ENCODE results near the gene ATP10B.

Gene ATP10B

DNA sequence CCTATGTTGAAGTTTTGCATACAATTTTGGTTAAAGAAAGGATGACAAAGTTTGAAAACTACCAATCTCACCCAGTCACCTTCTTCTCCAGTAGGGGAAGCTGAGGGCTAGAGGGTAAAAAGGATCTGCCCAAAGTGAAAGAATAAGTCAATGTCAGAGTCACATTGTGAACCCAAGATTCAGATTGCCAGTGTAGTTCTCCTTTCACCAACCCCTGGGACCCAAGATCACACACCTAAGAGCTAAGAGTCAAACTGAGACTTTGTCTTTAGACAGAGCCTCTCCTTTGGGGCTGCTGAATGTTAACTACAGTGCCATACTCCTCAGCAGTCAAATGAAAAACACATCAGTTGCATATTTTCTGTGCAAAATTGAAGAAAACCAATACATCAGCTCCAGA, 210.6 kb downstream of the ATP10B start:
- DNase-seq (ENCODE audit: extremely low read depth in 1 of 2, low read depth in 1 of 2) = no peak

- DNase-seq (ENCODE audit: extremely low read depth in 1 of 2, low read depth in 1 of 2) = no peak
These were observed 211.6 kb downstream of the ATP10B start for GRCh38 chr5:160640406-160640805.

- DNase-seq (ENCODE audit: extremely low read depth in 1 of 2, low read depth in 1 of 2) = no peak
These were observed 213.8 kb downstream of the ATP10B start for GRCh38 chr5:160638161-160638742.

- no peak for DNase-seq (ENCODE audit: extremely low read depth in 1 of 2, low read depth in 1 of 2)
These were observed 214.5 kb downstream of the ATP10B start for GRCh38 chr5:160637357-160638090.

- DNase-seq (ENCODE audit: extremely low read depth in 1 of 2, low read depth in 1 of 2) = no peak
These were observed 216.3 kb downstream of the ATP10B start for GRCh38 chr5:160635663-160636062.

DNA sequence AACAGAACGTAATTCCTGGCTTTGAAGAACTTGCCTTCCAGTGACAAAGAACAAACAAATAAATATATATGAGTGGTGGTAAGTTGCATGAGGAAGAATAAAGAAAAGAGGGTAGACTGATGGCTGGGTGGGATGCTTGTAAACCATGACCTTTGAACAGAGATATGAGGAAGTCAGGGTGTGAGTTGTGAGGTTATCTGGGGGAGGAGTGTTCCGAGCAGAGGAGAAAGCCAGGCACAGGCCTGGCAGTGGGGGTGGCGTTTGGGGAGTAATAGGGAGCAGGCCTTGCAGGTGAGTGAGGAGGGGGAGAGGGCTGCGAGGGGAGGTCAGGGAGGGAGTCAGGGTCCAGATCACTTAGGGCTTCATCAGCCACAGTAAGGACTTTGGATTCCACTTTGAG, 217.0 kb downstream of the ATP10B start:
- DNase-seq (ENCODE audit: extremely low read depth in 1 of 2, low read depth in 1 of 2) = no peak

DNA sequence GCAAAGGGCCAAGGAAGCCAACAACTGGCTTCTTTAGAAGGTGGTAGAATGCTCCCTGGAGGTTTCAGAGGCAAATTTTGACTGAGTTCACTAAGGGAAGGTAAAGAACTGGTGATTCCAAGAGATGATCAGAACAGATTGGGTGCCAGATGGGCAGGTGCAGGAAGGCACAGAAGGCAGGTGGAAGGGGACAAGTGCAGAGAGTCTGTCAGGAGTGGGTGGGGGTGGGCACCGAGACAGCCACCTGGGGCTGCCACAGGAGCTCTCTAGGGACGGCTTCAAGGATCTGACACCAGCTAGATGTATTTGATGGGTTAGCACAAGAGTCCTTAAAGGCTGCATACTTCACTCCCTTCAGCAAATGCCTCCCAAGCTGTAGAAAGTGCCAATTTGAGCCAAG, 223.0 kb downstream of the ATP10B start:
- DNase-seq (ENCODE audit: extremely low read depth in 1 of 2, low read depth in 1 of 2) = no peak

DNA sequence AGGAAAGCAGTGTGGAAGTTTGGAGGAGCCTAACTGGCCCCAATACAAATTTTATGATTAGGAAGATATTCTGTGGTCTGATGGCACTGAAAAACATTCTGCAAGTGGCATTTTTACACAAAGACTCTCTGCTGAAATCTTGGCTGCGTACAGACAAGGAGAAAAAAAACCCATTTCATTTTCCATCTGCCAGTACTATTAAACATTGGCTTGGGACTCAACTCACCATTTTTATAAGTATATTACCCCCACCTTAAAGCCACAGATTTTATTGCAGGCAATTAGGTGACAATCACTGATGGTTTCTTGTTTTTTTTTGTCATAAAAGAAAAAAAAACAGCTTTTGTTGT, 223.4 kb downstream of the ATP10B start:
- DNase-seq (ENCODE audit: extremely low read depth in 1 of 2, low read depth in 1 of 2) = no peak

DNA sequence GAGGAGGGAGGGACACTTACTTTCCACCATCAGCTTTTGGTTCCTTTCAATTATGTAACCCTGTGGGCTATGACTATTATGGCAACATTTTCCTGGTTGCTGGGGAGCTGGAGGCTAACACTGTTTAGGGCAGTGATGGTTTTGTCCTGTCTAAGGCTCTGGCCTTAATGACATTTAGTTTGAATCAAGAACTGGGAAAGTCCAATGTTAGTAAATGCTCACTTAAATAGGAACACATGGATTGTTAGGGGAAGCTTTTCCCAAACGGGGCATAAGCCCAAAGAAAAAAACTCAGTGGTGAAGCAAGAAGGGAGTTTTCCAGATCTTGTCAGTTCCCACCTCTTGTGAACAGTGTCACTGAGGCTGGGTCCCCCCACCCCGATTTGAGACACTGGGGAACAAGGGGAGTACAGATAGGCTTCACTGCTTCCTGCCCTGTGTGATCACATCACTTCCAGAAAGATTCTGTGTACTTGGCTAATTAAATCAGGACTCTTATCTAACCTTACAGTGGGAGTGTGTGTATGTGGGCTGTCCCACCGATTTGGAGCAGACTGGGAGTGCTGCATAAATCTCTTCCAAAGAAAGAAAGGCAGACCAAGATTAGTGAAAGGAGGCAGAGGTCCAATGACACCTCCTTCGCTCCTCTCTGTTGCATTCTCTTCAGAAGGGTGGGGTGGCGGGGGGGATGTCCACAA, 223.9 kb downstream of the ATP10B start:
- no peak for DNase-seq (ENCODE audit: extremely low read depth in 1 of 2, low read depth in 1 of 2)

DNA sequence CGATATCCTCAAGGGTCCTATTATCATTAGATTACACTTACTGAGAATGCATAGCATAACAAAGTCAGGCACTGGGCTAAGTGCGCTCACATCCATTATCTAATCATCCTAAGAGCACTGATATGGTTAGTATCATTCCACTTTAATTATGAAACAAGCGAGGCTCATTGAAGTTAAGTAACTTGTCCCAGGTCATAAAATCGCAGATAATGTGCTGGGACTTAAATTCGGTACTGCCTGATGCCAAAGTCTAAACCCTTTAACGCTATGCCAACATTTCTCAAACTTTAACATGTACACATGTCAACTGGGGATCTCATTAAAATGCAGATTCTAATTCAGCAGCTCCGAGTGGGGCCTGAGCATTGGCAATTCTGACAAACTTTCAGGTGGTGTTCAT, 225.7 kb downstream of the ATP10B start:
- DNase-seq (ENCODE audit: extremely low read depth in 1 of 2, low read depth in 1 of 2) = no peak

- DNase-seq (ENCODE audit: extremely low read depth in 1 of 2, low read depth in 1 of 2) = no peak
These were observed 230.5 kb downstream of the ATP10B start for GRCh38 chr5:160621526-160621925.

- DNase-seq (ENCODE audit: extremely low read depth in 1 of 2, low read depth in 1 of 2) = no peak
These were observed 231.6 kb downstream of the ATP10B start for GRCh38 chr5:160620401-160620800.

DNA sequence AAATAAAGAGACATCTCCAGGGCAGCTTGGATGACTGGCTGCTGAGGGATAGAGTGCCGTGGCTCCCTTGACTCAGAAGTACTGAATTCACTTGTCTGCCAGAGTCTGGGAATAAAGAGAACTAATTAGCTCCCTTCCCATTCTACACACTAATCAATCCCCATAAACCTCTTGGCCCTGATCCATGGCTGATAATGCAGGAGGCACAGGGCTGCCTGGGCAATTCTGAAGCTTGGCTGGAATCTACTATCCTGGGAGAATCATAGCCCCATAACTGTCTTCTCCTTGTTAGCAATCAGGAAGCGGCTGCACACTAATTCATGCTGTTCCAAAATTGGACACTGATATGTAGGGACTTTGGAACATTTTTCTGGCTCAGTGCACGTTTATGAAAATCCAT, 232.6 kb downstream of the ATP10B start:
- DNase-seq (ENCODE audit: extremely low read depth in 1 of 2, low read depth in 1 of 2) = no peak

DNA sequence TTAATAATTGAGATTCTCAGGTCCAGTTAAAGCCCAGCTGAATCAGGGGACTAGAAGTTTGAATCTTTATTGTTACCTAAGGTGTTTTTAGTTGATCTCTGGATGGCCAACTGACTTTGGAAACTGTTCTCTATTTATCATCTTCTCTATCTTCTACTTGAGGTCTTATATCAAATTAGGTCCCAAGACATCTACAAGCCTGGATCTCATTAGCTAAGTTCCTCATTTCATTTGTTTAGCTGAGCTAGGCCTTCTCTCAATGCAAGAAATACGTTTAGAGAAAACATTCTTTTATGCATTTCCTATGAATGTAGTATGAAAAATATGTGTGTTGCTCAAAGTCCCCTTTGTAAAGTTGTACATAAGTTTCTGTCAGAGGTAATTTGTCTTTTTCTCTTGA, 233.7 kb downstream of the ATP10B start:
- DNase-seq (ENCODE audit: extremely low read depth in 1 of 2, low read depth in 1 of 2) = no peak

GRCh38 chr5:160616712-160617497, 235.1 kb downstream of the ATP10B start:
- no peak for DNase-seq (ENCODE audit: extremely low read depth in 1 of 2, low read depth in 1 of 2)

GRCh38 chr5:160614136-160614535, 237.9 kb downstream of the ATP10B start:
- no peak for DNase-seq (ENCODE audit: extremely low read depth in 1 of 2, low read depth in 1 of 2)

- DNase-seq (ENCODE audit: extremely low read depth in 1 of 2, low read depth in 1 of 2) = no peak
These were observed 246.7 kb downstream of the ATP10B start for GRCh38 chr5:160605266-160605665.

- no peak for DNase-seq (ENCODE audit: extremely low read depth in 1 of 2, low read depth in 1 of 2)
These were observed 247.5 kb downstream of the ATP10B start for GRCh38 chr5:160604484-160604883.

DNA sequence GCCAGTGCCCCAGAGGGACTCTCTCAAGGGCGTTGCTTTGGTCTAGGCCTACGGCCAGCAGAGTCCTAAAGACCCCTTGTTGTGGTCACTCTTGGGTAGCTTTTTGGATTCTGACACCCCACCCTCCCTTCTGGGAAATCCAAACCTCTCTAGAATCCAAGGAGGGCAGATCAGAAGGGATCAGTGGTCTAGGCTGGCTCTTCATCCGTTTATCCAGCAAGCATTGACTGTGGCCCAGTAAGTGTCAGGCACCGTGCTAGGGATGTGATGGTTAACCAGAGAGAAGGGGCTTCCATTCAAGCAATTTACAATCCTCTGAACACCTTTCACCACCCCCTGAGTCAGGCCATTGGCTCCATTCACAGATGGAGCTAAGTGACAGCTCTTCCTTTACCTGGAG, 249.3 kb downstream of the ATP10B start:
- DNase-seq (ENCODE audit: extremely low read depth in 1 of 2, low read depth in 1 of 2) = no peak

GRCh38 chr5:160601046-160601445, 251.0 kb downstream of the ATP10B start:
- no peak for DNase-seq (ENCODE audit: extremely low read depth in 1 of 2, low read depth in 1 of 2)

DNA sequence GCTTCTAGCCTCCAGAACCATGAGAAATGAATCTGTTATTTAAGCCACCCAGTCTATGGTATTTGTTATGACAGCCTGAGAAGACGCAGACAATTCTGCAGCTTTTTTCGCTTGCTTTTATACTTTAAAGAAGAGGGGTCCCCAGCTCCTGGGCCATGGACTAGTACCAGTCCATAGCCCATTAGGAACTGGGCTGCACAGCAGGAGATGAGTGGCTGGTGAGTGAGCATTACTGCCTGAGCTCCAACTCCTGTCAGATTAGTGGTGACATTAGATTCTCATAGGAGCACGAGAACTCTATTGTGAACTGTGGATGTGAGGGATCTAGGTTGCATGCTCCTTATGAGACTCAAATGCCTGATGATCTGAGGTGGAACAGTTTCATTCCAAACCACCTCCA, 278.7 kb downstream of the ATP10B start:
- no peak for DNase-seq (ENCODE audit: extremely low read depth in 1 of 2, low read depth in 1 of 2)
